ENCODE measurements around the gene VASP.

DNA sequence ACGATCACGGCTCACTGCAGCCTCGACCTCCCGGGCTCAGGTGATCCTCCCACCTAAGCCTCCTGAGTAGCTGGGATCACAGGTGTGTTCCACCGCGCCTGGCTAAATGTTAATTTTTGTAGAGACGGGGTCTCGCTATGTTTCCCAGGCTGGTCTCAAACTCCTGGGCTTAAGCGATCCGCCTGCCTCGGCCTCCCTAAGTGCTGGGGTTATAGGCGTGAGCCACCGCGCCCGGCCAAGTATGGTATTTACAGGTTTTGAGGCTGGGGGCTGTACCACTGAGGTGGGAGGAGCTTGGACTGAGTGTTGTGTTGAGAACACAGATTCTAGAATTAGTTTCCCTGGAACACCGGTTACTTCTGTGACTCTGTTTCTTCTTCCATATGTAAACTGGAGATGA is 9.5 kb upstream of the VASP start:
- TF ChIP-seq, protein P1, sequence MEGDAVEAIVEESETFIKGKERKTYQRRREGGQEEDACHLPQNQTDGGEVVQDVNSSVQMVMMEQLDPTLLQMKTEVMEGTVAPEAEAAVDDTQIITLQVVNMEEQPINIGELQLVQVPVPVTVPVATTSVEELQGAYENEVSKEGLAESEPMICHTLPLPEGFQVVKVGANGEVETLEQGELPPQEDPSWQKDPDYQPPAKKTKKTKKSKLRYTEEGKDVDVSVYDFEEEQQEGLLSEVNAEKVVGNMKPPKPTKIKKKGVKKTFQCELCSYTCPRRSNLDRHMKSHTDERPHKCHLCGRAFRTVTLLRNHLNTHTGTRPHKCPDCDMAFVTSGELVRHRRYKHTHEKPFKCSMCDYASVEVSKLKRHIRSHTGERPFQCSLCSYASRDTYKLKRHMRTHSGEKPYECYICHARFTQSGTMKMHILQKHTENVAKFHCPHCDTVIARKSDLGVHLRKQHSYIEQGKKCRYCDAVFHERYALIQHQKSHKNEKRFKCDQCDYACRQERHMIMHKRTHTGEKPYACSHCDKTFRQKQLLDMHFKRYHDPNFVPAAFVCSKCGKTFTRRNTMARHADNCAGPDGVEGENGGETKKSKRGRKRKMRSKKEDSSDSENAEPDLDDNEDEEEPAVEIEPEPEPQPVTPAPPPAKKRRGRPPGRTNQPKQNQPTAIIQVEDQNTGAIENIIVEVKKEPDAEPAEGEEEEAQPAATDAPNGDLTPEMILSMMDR (conservative IDR thresholded peaks at IDR 0.05) = no peak
- no peak for TF ChIP-seq ZFX (IDR thresholded peaks at IDR 0.05)

Data from C4-2B (cell line).